ENCODE data around the gene MAL.

- TF ChIP-seq, protein P1, sequence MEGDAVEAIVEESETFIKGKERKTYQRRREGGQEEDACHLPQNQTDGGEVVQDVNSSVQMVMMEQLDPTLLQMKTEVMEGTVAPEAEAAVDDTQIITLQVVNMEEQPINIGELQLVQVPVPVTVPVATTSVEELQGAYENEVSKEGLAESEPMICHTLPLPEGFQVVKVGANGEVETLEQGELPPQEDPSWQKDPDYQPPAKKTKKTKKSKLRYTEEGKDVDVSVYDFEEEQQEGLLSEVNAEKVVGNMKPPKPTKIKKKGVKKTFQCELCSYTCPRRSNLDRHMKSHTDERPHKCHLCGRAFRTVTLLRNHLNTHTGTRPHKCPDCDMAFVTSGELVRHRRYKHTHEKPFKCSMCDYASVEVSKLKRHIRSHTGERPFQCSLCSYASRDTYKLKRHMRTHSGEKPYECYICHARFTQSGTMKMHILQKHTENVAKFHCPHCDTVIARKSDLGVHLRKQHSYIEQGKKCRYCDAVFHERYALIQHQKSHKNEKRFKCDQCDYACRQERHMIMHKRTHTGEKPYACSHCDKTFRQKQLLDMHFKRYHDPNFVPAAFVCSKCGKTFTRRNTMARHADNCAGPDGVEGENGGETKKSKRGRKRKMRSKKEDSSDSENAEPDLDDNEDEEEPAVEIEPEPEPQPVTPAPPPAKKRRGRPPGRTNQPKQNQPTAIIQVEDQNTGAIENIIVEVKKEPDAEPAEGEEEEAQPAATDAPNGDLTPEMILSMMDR (IDR thresholded peaks at IDR 0.05; ENCODE audit: low read depth, low read length), result no peak
- TF ChIP-seq, protein P2, sequence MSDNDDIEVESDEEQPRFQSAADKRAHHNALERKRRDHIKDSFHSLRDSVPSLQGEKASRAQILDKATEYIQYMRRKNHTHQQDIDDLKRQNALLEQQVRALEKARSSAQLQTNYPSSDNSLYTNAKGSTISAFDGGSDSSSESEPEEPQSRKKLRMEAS (IDR thresholded peaks at IDR 0.05; ENCODE audit: low read depth, low read length), result no peak
Measured at GRCh38 chr2:95036596-95037383, 11.3 kb downstream of the MAL start.
